Measurements from ENCODE around the gene ALG1.
"Not testable (repeated sequence)": the region's sequence is repeated elsewhere in the genome, so short reads cannot be mapped to it uniquely, and the experiment has no call there.

Gene ALG1

GRCh38 chr16:5073279-5073629, 1.6 kb downstream of the ALG1 start:
- no peak for DNase-seq (ENCODE audit: low read depth, low spot score)

GRCh38 chr16:5073771-5074170, 2.1 kb downstream of the ALG1 start:
- DNase-seq (ENCODE audit: low read depth, low spot score), result not testable (repeated sequence)

GRCh38 chr16:5075637-5076036, 4.0 kb downstream of the ALG1 start:
- DNase-seq (ENCODE audit: low read depth, low spot score), result no peak

- DNase-seq (ENCODE audit: low read depth, low spot score), result no peak
Measured at GRCh38 chr16:5077304-5077703, 5.7 kb downstream of the ALG1 start.

GRCh38 chr16:5078626-5079025, 7.0 kb downstream of the ALG1 start:
- no peak for DNase-seq (ENCODE audit: low read depth, low spot score)

GRCh38 chr16:5080461-5080860, 8.8 kb downstream of the ALG1 start:
- not testable (repeated sequence) for DNase-seq (ENCODE audit: low read depth, low spot score)

GRCh38 chr16:5080996-5081395, 9.4 kb downstream of the ALG1 start:
- DNase-seq (ENCODE audit: low read depth, low spot score), result not testable (repeated sequence)

- DNase-seq (ENCODE audit: low read depth, low spot score), result not testable (repeated sequence)
Measured at GRCh38 chr16:5083646-5084045, 12.0 kb downstream of the ALG1 start.

- not testable (repeated sequence) for DNase-seq (ENCODE audit: low read depth, low spot score)
Measured at GRCh38 chr16:5084099-5084731, 12.6 kb downstream of the ALG1 start.

GRCh38 chr16:5084802-5085201, 13.2 kb downstream of the ALG1 start:
- not testable (repeated sequence) for DNase-seq (ENCODE audit: low read depth, low spot score)

GRCh38 chr16:5085716-5086115, 14.1 kb downstream of the ALG1 start:
- DNase-seq (ENCODE audit: low read depth, low spot score), result not testable (repeated sequence)

- DNase-seq (ENCODE audit: low read depth, low spot score), result not testable (repeated sequence)
Measured at GRCh38 chr16:5088086-5088790, 16.6 kb downstream of the ALG1 start.

GRCh38 chr16:5088936-5089335, 17.3 kb downstream of the ALG1 start:
- not testable (repeated sequence) for DNase-seq (ENCODE audit: low read depth, low spot score)

GRCh38 chr16:5089911-5090555, 18.4 kb downstream of the ALG1 start:
- DNase-seq (ENCODE audit: low read depth, low spot score), result not testable (repeated sequence)

- DNase-seq (ENCODE audit: low read depth, low spot score), result not testable (repeated sequence)
Measured at GRCh38 chr16:5090592-5090991, 18.9 kb downstream of the ALG1 start.

- DNase-seq (ENCODE audit: low read depth, low spot score), result not testable (repeated sequence)
Measured at GRCh38 chr16:5093081-5093480, 21.4 kb downstream of the ALG1 start.

- not testable (repeated sequence) for DNase-seq (ENCODE audit: low read depth, low spot score)
Measured at GRCh38 chr16:5093746-5094145, 22.1 kb downstream of the ALG1 start.

GRCh38 chr16:5095145-5095830, 23.6 kb downstream of the ALG1 start:
- DNase-seq (ENCODE audit: low read depth, low spot score), result not testable (repeated sequence)

GRCh38 chr16:5096437-5097060, 24.9 kb downstream of the ALG1 start:
- DNase-seq (ENCODE audit: low read depth, low spot score), result not testable (repeated sequence)

- not testable (repeated sequence) for DNase-seq (ENCODE audit: low read depth, low spot score)
Measured at GRCh38 chr16:5097061-5097469, 25.4 kb downstream of the ALG1 start.

GRCh38 chr16:5097470-5098220, 26.0 kb downstream of the ALG1 start, which contains the start of gene EEF2KMT:
EEF2KMT (minus strand) TSS chr16:5097795; CDS start chr16:5097739, 56 bp downstream.
- peak; percentile 97 for DNase-seq (ENCODE audit: low read depth, low spot score)

Measured in smooth muscle cell of the brain vasculature (primary cell).